ENCODE data around the gene UNC50.

The UNC50 gene

DNA sequence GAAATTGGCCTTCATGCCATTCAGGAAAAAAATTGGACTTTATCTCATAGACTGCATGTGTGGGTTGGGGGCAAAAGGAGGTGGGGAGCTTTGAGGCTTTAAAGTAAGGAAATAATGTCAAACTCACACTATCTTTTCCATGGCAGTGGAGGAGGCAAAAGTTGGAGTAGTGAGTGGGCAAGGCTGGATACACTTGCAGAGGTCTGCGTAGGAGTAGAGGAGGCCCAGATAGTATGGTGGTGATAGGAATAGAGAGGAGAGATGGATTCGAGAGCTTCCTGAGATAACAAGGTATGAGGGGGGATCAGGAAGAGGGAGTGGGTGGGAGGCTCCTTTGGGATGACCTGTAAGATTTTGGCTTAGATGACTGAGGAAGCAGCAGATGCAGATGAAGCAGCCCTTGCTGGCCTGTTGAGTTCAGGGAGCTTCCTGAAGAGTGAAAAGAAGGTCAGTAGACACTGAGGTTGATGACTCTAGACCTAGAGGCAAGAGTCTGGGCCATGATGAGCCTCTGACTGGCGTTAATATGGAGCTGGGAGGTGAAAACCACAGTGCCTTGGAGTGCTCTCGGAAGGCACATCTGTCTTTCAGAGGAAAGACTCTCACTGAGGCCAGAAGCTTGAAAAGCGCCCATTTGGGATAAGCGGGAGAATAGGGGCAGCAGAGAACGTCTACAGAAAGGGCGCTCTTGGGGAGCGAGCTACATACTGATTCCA is 5.8 kb downstream of the UNC50 start:
- Histone ChIP-seq H3K27ac (replicated peaks) (no peak overlapping the region), H3K27me3 (ENCODE audit: insufficient read depth, poor library complexity, severe bottlenecking) (no peaks in the 10 kb centered on the region), H3K4me3 (replicated peaks; ENCODE audit: insufficient read depth, low read length) (no peak overlapping the region)
- no peak for DNase-seq (ENCODE audit: low read depth in 1 of 2, low spot score in 1 of 2)
- TF ChIP-seq POLR2AphosphoS5 (IDR thresholded peaks at IDR 0.05; ENCODE audit: low read depth) (no peak), SPI1 (IDR thresholded peaks at IDR 0.05; ENCODE audit: borderline replicate concordance, low read depth) (no peak), CTCF (IDR thresholded peaks at IDR 0.05; ENCODE audit: insufficient read depth, low read length) (no peak), REST (IDR thresholded peaks at IDR 0.05; ENCODE audit: insufficient replicate concordance, low read depth) (no peak), GABPA (IDR thresholded peaks at IDR 0.05; ENCODE audit: low read depth) (no peak)

DNA sequence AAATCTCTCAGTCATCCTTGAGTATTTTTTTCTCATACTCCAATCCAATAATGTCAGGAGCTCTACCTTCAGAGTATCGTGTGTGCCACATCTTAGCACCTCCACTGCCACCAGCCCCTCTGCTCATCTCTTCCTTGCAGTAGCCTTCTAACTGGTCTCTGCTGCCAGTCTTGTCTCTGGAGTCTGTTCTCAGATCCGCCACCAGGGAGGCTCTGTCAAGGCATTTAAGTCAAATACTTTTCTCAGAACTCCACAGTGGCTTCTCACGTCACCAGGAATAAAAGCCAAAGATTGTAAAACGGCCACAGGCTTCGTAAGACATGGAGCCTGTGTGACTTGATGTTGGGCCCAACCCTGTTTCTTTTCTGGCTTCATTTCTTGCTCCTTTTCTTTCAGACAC is 7.1 kb downstream of the UNC50 start:
- TF ChIP-seq SPI1 (IDR thresholded peaks at IDR 0.05; ENCODE audit: borderline replicate concordance, low read depth) (no peak), POLR2AphosphoS5 (IDR thresholded peaks at IDR 0.05; ENCODE audit: low read depth) (no peak), GABPA (IDR thresholded peaks at IDR 0.05; ENCODE audit: low read depth) (no peak), REST (IDR thresholded peaks at IDR 0.05; ENCODE audit: insufficient replicate concordance, low read depth) (no peak), CTCF (IDR thresholded peaks at IDR 0.05; ENCODE audit: insufficient read depth, low read length) (no peak)
- Histone ChIP-seq H3K27me3 (ENCODE audit: insufficient read depth, poor library complexity, severe bottlenecking) (no peaks in the 10 kb centered on the region), H3K4me3 (replicated peaks; ENCODE audit: insufficient read depth, low read length) (no peak overlapping the region), H3K27ac (replicated peaks) (no peak overlapping the region)
- peak in 1 of 2 experiments; percentile 8 for DNase-seq (ENCODE audit: low read depth in 1 of 2, low spot score in 1 of 2)

DNA sequence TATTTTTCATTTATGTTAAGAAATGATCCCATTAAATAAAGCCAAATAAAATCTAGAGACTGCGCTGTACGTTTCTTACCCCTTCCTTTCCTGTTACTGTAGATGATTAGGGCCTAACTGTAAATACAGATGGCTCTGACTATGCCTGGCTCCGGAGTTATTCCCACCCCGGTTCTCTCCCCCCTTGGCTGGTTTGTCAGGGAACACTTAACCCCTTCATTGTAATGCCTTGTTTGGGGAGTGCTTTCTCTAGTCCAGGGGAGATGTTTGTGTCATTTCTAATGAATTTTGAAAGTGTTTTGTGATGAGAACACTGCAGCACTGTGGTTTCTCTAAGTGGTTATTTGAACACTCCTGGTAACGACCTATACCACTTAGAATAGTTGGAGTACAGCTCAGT is 8.8 kb downstream of the UNC50 start:
- H3K27me3 ChIP-seq (ENCODE audit: insufficient read depth, poor library complexity, severe bottlenecking) = no peaks in the 10 kb centered on the region
- no peak for DNase-seq (ENCODE audit: low read depth in 1 of 2, low spot score in 1 of 2)
- H3K4me3 ChIP-seq (replicated peaks; ENCODE audit: insufficient read depth, low read length) = no peak overlapping the region
- no peak overlapping the region for H3K27ac ChIP-seq (replicated peaks)
- TF ChIP-seq CTCF (IDR thresholded peaks at IDR 0.05; ENCODE audit: insufficient read depth, low read length) = no peak
- no peak for TF ChIP-seq POLR2AphosphoS5 (IDR thresholded peaks at IDR 0.05; ENCODE audit: low read depth)
- no peak for TF ChIP-seq SPI1 (IDR thresholded peaks at IDR 0.05; ENCODE audit: borderline replicate concordance, low read depth)
- no peak for TF ChIP-seq REST (IDR thresholded peaks at IDR 0.05; ENCODE audit: insufficient replicate concordance, low read depth)
- TF ChIP-seq GABPA (IDR thresholded peaks at IDR 0.05; ENCODE audit: low read depth) = no peak
